ENCODE data around the gene ZNF892.
"Not testable (repeated sequence)": the region's sequence is repeated elsewhere in the genome, so short reads cannot be mapped to it uniquely, and the experiment has no call there.

ZNF892 gene

GRCh38 chr2:95231723-95232122 is 24.4 kb downstream of the ZNF892 start:
- DNase-seq = no peak

- no peak for DNase-seq
Measured at GRCh38 chr2:95232232-95232631, 24.9 kb downstream of the ZNF892 start.

DNA sequence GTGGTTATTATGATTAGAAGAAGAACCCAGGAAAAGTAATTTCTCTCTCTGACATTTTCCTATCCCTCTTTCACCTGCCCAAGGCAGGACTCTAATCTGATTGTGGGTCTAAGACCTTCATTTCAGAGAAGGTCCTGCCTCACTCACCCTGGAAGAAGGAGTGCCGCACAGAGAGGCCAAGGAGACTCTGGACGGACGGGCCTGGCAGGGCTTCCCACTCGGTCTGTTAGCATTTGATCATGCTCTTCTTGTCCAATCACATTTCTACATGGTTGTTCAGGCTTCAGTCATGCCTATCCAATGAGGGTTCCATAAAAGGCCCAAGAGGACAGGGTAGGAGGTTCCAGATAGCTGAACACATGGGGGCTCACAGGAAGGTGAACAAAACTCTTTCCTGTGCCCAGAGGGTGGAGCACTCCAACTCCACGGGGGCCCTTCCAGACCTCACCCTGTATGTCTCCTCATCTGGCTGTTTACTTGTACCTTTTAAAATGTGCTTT is 27.0 kb downstream of the ZNF892 start:
- DNase-seq = no peak

GRCh38 chr2:95234816-95235215 is 27.5 kb downstream of the ZNF892 start:
- no peak for DNase-seq

DNA sequence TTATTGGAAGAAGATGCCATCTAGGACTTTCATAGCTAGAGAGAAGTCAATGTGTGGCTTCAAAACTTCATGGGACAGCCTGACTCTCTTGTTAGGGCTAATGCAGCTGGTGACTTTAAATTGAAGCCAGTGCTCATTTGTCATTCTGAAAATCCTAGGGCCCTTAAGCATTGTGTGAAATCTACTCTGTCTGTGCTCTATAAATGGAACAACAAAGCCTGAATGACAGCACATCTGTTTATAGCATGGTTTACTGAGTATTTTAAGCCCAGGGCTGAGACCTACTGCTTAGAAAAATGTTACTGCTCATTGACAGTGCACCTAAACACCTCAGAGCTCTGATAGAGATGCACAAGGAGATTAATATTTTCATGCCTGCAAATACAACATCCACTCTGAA is 30.8 kb downstream of the ZNF892 start:
- DNase-seq = no peak

- DNase-seq = no peak
Measured at GRCh38 chr2:95240091-95240490, 32.8 kb downstream of the ZNF892 start.

DNA sequence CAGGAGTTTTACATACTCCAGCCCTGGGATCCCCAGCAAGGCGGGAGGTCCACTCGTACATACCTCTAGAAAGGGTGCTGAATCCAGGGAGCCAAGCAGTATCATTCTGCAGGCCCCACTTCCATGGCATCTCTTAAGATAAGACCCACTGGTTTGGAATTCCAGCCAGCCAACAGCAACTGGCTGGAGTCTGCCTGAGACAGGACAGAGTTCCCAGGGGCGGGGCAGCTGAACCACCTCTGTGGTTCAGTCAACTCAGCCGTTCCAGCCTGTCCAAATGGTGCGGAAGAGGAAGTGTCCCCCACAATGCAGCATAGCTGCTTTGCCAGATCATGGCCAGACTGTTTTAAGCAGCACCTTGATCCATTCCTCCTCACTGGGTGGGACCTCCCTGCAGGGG is 33.2 kb downstream of the ZNF892 start:
- DNase-seq = no peak

GRCh38 chr2:95242084-95242483 is 34.8 kb downstream of the ZNF892 start:
- not testable (repeated sequence) for DNase-seq

Data from activated CD4-positive, alpha-beta T cell treated with anti-CD3 and anti-CD28 coated beads for 4 hours (primary cell).